Endothelial cell (in vitro differentiated cells): ENCODE results near the gene DOCK3. TPM values are rescaled to one million over a fixed set of nuclear protein-coding genes. Genes with fewer than 3 reads are reported as not detected.
"Not testable (repeated sequence)": the region's sequence is repeated elsewhere in the genome, so short reads cannot be mapped to it uniquely, and the experiment has no call there.

Source experiments
- DNase-seq: peaks from one replicate; pipeline ENCODE4 v3.0.0; 2021; ENCODE audit warnings: low spot score
- H3K27ac Mint-ChIP-seq: one replicate; pipeline ENCODE4 v1.8.0; 2021; ENCODE audit warnings: mixed read lengths, inconsistent platforms; ENCODE audit not compliant: unreplicated experiment
- H3K27me3 Mint-ChIP-seq: one replicate; pipeline ENCODE4 v1.8.0; 2021; ENCODE audit warnings: mild to moderate bottlenecking, moderate library complexity, mixed read lengths, inconsistent platforms; ENCODE audit not compliant: unreplicated experiment
- H3K36me3 Mint-ChIP-seq: one replicate; pipeline ENCODE4 v1.8.0; 2021; ENCODE audit warnings: mild to moderate bottlenecking, low read depth, mixed read lengths, inconsistent platforms; ENCODE audit not compliant: unreplicated experiment
- H3K4me1 Mint-ChIP-seq: one replicate; pipeline ENCODE4 v1.8.0; 2021; ENCODE audit warnings: mild to moderate bottlenecking, mixed read lengths, inconsistent platforms; ENCODE audit not compliant: unreplicated experiment
- H3K4me3 Mint-ChIP-seq: one replicate; pipeline ENCODE4 v1.8.0; 2021; ENCODE audit warnings: mild to moderate bottlenecking, mixed read lengths, inconsistent platforms; ENCODE audit not compliant: unreplicated experiment
- H3K9me3 Mint-ChIP-seq: one replicate; pipeline ENCODE4 v1.8.0; 2021; ENCODE audit warnings: mixed read lengths, inconsistent platforms; ENCODE audit not compliant: unreplicated experiment
- total RNA-seq: library from RNA; stranded (reverse); fragmentation: NEBNext Ultra II Directional; extraction: Animal tissue kit (Norgen Biotek cat#: 25700); gene quantifications from one replicate; pipeline ENCODE4 v1.2.1, GENCODE V29; 2021; ENCODE audit not compliant: unreplicated experiment
- TF ChIP-seq, protein P1 (sequence below): fragments of 200-600 bp; sonication (generic); IDR thresholded peaks from one replicate; pipeline ENCODE4 v1.5.0; 2021; ENCODE audit warnings: antibody characterized with exemption; ENCODE audit not compliant: unreplicated experiment

The DOCK3 gene
- total RNA-seq, 1 donor from 2014 or later = 1.3 TPM

- H3K9me3 Mint-ChIP-seq = no peaks in the 10 kb centered on the region
- H3K27ac Mint-ChIP-seq = no peak overlapping the region
- H3K27me3 Mint-ChIP-seq = no peaks in the 10 kb centered on the region
- TF ChIP-seq, protein P1, sequence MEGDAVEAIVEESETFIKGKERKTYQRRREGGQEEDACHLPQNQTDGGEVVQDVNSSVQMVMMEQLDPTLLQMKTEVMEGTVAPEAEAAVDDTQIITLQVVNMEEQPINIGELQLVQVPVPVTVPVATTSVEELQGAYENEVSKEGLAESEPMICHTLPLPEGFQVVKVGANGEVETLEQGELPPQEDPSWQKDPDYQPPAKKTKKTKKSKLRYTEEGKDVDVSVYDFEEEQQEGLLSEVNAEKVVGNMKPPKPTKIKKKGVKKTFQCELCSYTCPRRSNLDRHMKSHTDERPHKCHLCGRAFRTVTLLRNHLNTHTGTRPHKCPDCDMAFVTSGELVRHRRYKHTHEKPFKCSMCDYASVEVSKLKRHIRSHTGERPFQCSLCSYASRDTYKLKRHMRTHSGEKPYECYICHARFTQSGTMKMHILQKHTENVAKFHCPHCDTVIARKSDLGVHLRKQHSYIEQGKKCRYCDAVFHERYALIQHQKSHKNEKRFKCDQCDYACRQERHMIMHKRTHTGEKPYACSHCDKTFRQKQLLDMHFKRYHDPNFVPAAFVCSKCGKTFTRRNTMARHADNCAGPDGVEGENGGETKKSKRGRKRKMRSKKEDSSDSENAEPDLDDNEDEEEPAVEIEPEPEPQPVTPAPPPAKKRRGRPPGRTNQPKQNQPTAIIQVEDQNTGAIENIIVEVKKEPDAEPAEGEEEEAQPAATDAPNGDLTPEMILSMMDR = no peak
- no peak for DNase-seq
- no peak overlapping the region for H3K4me3 Mint-ChIP-seq
- no peaks in the 10 kb centered on the region for H3K4me1 Mint-ChIP-seq
- H3K36me3 Mint-ChIP-seq = no peaks in the 10 kb centered on the region
Observed at GRCh38 chr3:50759015-50759414, 84.3 kb downstream of the DOCK3 start.

DNA sequence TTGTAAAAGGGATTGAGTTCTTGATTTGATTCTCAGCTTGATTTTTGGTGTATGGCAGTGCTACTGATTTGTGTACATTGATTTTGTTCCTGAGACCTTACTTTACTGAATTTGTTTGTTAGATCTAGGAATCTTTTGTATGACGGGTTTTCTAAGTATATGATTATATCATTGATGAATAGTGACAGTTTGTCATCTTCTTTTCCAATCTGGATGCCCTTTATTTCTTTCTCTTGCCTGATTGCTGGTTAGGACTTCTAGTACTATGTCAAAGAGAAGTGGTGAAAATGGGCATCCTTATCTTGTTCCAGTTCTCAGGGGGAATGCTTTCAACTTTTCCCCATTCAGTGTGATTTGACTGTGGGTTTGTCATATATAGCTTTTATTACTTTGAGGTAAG is 103.0 kb downstream of the DOCK3 start:
- H3K27me3 Mint-ChIP-seq = no peaks in the 10 kb centered on the region
- H3K4me1 Mint-ChIP-seq = no peaks in the 10 kb centered on the region
- H3K4me3 Mint-ChIP-seq = no peak overlapping the region
- no peak for DNase-seq
- H3K36me3 Mint-ChIP-seq = no peaks in the 10 kb centered on the region
- TF ChIP-seq, protein P1 = no peak
- H3K9me3 Mint-ChIP-seq = no peaks in the 10 kb centered on the region
- no peak overlapping the region for H3K27ac Mint-ChIP-seq

GRCh38 chr3:50781766-50782165 is 107.0 kb downstream of the DOCK3 start:
- not testable (repeated sequence) for DNase-seq, H3K27me3 Mint-ChIP-seq, H3K27ac Mint-ChIP-seq, H3K4me3 Mint-ChIP-seq, H3K36me3 Mint-ChIP-seq, H3K4me1 Mint-ChIP-seq, H3K9me3 Mint-ChIP-seq

GRCh38 chr3:50786631-50787030 is 111.9 kb downstream of the DOCK3 start:
- Mint-ChIP-seq H3K4me1 (peaks cover 9% of the 10 kb centered on the region), H3K4me3 (no peak overlapping the region), H3K9me3 (no peaks in the 10 kb centered on the region), H3K36me3 (no peaks in the 10 kb centered on the region), H3K27ac (no peak overlapping the region), H3K27me3 (peaks cover 2% of the 10 kb centered on the region)
- TF ChIP-seq, protein P1 = no peak
- no peak for DNase-seq

DNA sequence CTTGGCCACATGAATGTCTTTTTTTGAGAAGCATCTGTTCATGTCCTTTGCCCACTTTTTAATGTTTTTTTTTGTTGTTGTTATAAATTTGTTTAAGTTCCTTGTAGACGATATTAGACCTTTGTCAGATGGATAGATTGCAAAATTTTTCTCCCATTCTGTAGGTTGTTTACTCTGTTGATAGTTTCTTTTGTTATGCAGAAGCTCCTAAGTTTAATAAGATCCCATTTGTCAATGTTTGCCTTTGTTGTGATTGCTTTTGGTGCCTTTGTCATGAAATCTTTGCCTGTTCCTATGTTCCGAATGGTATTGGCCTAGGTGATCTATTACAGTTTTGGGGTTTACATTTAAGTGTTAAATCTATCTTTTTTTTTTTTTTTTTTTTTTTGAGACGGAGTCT is 116.2 kb downstream of the DOCK3 start:
- not testable (repeated sequence) for H3K27ac Mint-ChIP-seq, H3K36me3 Mint-ChIP-seq, DNase-seq, H3K27me3 Mint-ChIP-seq, H3K4me3 Mint-ChIP-seq, H3K9me3 Mint-ChIP-seq
- peaks cover 11% of the 10 kb centered on the region for H3K4me1 Mint-ChIP-seq

DNA sequence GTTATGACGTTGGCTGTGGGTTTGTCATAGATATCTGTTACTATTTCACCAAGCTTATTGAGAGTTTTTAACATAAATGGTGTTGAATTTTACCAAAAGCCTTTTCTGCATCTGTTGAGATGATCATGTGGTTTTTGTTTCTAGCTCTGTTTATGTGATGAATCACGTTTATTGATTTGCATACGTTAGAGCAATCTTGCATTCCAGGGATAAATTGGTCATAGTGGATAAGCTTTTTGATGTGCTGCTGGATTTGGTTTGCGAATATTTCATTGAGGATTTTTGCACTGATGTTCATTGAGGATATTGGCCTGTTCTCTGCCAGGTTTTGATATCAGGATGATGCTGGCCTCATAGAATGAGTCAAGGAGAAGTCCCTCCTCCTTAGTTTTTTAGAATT is 117.8 kb downstream of the DOCK3 start:
- no peak overlapping the region for H3K4me3 Mint-ChIP-seq
- TF ChIP-seq, protein P1 = no peak
- peaks cover 10% of the 10 kb centered on the region for H3K4me1 Mint-ChIP-seq

GRCh38 chr3:50803805-50804204 is 129.1 kb downstream of the DOCK3 start:
- H3K27me3 Mint-ChIP-seq, H3K4me1 Mint-ChIP-seq, H3K36me3 Mint-ChIP-seq, DNase-seq, H3K4me3 Mint-ChIP-seq, H3K27ac Mint-ChIP-seq: not testable (repeated sequence)
- peaks cover 19% of the 10 kb centered on the region for H3K9me3 Mint-ChIP-seq

More for the DNA sequence above, 117.8 kb downstream of the DOCK3 start:
- Mint-ChIP-seq H3K36me3 (peaks cover 3% of the 10 kb centered on the region), H3K27me3 (peaks cover 2% of the 10 kb centered on the region), H3K27ac (no peak overlapping the region), H3K9me3 (no peaks in the 10 kb centered on the region)
- DNase-seq = no peak

GRCh38 chr3:50804376-50804775 is 129.6 kb downstream of the DOCK3 start:
- H3K9me3 Mint-ChIP-seq = peaks cover 19% of the 10 kb centered on the region
- not testable (repeated sequence) for H3K4me3 Mint-ChIP-seq, H3K27ac Mint-ChIP-seq, H3K36me3 Mint-ChIP-seq, H3K27me3 Mint-ChIP-seq, DNase-seq, H3K4me1 Mint-ChIP-seq
